GM19023 (cell line): Measurements from ENCODE around the gene BTBD17.

Experiments
- ATAC-seq: cut with Tn5 transposase; IDR thresholded peaks from one replicate; pipeline ENCODE4 v1.9.1; 2021; ENCODE audit warnings: mild to moderate bottlenecking, moderate library complexity; ENCODE audit not compliant: unreplicated experiment

Gene BTBD17

DNA sequence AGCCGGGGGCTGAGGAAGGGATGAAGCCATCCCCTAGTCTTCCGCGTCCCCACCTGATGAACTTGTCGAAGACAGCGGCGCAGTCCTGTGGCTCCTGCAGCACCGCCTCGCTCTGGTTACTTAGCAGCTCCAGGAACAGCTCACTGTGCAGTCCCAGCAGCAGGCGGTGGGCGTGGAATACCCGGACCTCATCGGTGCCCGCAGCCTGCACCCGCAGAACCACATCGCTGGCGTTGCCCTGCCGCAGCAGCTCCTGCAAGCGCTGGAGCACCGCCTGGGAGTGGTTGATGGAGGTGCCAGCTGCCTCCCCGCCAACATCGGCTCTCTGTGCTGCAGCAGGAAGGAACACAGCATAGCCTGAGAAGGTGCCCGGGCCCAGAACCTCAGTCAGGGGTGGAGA lies 1.8 kb downstream of the BTBD17 start:
- ATAC-seq: no peak

GRCh38 chr17:74358697-74359096 lies 3.0 kb downstream of the BTBD17 start:
- ATAC-seq: no peak

- ATAC-seq: no peak
Observed at GRCh38 chr17:74357466-74357809, 4.2 kb downstream of the BTBD17 start.

GRCh38 chr17:74356646-74357465 lies 4.8 kb downstream of the BTBD17 start:
- ATAC-seq: no peak

DNA sequence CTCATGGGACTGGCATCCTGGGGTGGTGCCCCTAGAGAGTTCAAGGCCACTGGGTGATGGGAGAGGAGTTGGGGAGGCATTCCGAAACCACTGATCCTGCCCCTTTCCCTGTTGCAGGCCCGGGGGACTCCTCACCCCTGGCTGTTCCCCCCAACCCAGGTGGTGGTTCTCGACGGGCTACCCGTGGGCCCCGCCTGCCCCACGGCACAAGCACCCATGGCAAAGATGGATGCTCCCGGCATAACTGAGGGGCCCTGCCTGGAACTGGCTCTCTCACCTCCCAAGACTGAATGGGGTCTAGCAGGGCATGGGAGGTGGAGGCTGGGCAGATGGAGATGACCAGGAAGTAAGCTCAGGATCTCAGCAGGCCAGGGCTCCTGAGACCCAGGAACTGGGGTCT lies 6.6 kb downstream of the BTBD17 start:
- ATAC-seq: no peak

- no peak for ATAC-seq
Observed at GRCh38 chr17:74354561-74354960, 7.1 kb downstream of the BTBD17 start.

- ATAC-seq: no peak
Observed at GRCh38 chr17:74354123-74354522, 7.5 kb downstream of the BTBD17 start.

DNA sequence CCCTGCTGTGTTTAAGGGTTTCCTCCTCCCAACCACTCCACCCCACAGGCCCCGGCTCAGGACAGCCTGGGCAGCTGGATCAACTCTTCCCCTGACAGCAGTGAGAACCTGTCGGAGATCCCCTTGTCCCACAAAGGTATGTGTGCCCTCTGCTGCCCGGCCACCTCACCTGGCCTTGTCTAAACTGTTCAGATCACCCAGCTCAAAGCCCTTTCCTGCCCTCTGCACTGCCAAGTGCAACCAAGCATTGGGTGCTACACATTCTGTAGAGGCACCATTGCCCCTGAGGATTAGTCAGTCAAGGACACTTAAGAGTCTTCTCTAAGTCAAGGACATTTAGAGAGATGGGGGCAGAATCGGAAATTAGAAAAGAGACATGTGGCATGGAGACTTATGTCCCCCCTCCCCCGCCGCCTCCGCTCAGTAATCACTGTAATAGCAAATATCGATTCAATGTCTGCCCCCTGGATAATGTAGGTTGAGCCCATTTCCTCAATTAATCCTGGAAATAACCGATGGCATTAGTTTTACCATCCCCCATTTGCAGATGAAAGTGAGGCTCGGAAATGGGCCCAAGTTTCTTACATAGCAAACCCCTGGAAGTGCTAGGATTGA lies 8.1 kb downstream of the BTBD17 start:
- no peak for ATAC-seq

DNA sequence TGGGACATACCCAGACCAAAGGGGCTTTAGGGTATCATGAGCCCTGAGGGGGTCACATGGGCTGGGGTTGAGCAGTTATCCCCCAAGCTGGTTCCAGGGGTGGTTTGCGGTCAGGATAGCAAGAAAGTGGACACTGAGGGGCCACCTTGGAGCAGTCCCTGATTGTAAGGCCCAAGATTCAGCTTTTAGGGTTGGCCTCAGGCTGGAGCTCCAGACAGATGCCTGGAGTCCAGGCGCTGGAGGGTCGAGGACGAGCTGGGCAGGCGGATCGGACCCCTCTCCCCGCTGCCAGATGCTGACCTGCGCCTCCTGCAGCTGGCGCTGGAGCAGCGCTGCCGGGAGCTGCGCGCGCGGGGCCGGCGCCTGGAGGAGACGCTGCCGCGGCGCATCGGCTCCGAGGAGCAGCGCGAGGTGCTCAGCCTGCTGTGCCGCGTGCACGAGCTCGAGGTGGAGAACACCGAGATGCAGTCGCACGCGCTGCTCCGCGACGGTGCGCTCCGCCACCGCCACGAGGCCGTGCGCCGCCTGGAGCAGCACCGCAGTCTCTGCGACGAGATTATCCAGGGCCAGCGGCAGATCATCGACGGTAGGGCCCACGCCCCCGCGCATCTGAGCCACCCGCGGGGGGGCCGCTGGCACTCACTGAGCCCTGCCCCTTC lies 10.0 kb downstream of the BTBD17 start:
- no peak for ATAC-seq

- ATAC-seq: no peak
Observed at GRCh38 chr17:74350486-74350885, 11.2 kb downstream of the BTBD17 start.

- no peak for ATAC-seq
Observed at GRCh38 chr17:74349120-74349519, 12.5 kb downstream of the BTBD17 start.

- no peak for ATAC-seq
Observed at GRCh38 chr17:74347646-74348045, 14.0 kb downstream of the BTBD17 start.

DNA sequence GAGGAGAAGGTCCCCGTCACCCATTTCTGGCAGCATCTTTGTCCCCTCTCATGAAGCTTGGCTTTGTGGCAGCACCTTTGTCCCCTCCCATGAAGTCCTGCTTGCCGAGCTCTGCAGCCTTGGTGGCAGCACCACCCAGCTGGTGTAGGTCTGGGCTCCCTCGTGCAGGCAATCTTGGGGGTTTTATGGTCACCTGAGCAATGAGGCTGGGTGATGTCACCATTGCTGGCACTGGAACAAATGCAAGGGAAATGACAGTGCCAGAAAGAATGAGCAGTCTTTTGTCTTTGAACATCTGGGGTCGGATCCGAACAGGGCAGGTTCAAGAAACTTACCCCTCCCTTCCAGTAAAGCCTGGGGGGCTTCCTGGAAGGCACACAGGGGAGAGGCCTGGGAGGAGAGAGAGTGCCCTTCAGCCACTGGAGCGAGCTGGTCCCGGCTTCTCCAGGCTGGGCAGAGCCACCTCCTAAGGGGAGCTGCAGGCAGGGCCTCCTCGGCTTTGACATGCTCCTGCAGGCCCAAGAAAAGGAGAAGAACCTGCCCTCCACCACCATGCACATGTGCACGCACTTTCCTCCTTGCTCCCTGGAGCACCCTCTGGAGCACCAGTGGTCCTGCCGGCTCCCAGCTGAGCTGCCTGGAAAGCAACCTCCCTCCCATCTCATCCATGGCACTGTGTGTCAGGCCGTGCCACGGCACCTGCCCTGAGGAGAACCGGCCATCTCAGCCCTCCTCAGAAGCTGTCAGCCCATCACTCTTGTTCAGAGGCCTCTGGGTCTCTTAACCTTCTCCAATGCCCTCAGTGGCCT lies 16.0 kb downstream of the BTBD17 start:
- ATAC-seq: no peak

DNA sequence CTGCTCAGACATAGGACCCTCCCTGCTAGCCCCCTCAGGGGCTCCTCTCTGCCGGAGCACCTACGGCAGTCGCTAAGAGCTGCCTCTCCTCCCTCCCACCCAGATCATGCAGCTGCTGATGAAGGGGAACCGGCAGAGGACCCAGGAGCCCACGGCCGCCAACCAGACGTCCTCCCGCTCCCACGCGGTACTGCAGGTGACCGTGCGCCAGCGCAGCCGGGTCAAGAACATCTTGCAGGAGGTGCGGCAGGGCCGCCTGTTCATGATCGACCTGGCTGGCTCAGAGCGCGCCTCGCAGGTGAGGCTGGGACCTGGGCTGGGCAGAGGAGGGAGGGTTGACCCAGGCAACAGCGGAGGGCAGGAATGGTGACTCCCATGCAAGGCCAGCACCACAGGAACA lies 17.0 kb downstream of the BTBD17 start:
- no peak for ATAC-seq

GRCh38 chr17:74343526-74344284 lies 18.0 kb downstream of the BTBD17 start:
- no peak for ATAC-seq

DNA sequence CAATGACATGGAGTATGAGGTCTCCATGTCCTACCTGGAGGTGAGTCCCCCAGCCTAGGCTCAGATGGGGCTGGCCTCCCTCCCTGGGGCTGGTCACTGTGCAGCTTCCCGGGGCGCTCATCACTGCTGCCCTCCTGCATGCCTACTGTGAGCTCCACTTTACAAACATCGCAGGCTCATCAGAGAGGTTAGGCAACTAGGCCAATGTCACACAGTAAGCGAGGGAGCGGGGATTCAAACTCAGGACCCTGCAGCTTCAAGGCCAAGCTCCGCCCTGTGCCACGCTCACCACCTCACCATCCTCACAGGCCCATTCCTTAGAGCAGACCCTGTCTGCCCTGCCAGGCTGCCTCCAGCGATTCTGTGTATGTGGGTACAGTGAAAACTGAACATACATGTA lies 18.5 kb downstream of the BTBD17 start:
- no peak for ATAC-seq

GRCh38 chr17:74342224-74342623 lies 19.4 kb downstream of the BTBD17 start:
- no peak for ATAC-seq

DNA sequence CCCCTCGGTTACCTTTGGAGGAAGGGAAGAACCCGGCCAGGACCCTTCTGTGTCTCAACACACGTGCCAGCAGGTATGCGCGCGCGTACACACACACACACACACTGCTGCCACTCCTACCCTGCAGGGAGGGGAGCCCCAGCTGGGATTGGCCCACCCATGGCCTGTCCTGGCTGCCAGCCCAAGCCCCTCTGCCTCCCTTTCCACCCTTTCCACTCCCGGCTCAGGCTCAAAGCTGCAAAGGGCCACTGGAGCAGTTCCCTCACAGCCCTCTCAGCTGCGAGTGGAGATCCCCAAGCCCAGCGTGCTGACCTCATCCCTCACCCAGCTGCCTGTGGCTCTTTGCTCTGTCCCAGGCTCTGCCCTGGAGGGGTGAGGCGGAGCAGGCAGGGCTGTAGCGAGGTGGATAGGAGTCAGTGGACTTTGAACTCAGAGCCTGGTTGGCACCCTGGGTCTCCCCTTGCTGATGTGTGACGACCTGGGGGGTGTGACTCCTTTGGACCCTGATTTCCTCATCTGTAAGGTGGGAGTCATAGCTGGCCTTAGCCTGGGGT lies 21.1 kb downstream of the BTBD17 start:
- no peak for ATAC-seq

DNA sequence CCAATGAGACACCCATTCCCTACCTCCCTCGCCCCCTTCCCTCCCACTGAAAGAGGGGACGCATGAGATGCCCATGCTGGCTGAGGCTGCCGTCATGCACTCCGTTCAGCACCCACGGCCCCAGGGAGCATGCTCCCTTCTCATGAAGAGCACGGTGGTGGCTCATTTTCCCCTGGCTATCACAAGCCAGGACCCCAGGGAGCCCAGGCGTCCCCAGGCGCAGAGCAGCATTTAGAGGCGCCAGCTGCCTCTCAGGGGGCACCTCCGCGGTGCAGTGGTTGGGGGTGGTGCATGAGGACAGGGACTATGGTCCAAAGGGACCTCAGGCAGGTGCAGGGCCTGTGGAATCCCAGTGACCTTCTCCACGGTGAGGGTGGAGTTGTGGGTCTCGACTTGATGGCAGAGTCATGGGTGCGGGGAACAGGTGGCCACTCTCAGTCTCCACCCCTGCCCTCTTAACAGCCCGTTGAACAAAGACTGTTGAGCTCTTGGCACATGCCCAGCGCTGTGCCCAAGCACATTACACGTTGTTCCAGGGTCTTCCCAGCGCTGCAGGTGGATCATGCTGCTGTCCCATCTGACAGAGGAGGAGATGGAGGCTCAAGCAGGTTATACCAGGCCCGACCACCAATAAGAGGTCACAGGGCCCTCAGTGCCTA lies 22.0 kb downstream of the BTBD17 start:
- no peak for ATAC-seq
